Hepatocyte (in vitro differentiated cells): ENCODE results near the gene PRPH. TPM values are rescaled to one million over a fixed set of nuclear protein-coding genes. Genes with fewer than 3 reads are reported as not detected.
"Not testable (repeated sequence)": the region's sequence is repeated elsewhere in the genome, so short reads cannot be mapped to it uniquely, and the experiment has no call there.

Source experiments
- DNase-seq: peaks from one replicate; pipeline ENCODE4 v3.0.0-alpha.2; 2016; ENCODE audit warnings: low spot score
- H2AFZ ChIP-seq: fragments of 200-600 bp; sonication (generic); 2 replicates; pipeline ENCODE4 v1.6.0; 2016; ENCODE audit warnings: antibody characterized with exemption, mild to moderate bottlenecking
- H3K27ac ChIP-seq: fragments of 200-600 bp; sonication (generic); 2 replicates; pipeline ENCODE4 v1.5.1; 2016; ENCODE audit warnings: mild to moderate bottlenecking
- H3K27me3 ChIP-seq: fragments of 200-600 bp; sonication (generic); 2 replicates; pipeline ENCODE4 v1.6.1; 2016
- H3K36me3 ChIP-seq: fragments of 200-600 bp; sonication (generic); replicated peaks from 2 replicates; pipeline ENCODE4 v1.5.1; 2016; ENCODE audit warnings: low read depth; ENCODE audit not compliant: insufficient read depth
- H3K4me1 ChIP-seq: fragments of 200-600 bp; sonication (generic); 2 replicates; pipeline ENCODE4 v1.5.1; 2016; ENCODE audit warnings: mild to moderate bottlenecking, moderate library complexity; ENCODE audit not compliant: insufficient read depth
- H3K4me2 ChIP-seq: fragments of 200-600 bp; sonication (generic); 2 replicates; pipeline ENCODE4 v1.6.0; 2016
- H3K4me3 ChIP-seq: fragments of 200-600 bp; sonication (generic); 2 replicates; pipeline ENCODE4 v1.5.1; 2016; ENCODE audit warnings: mild to moderate bottlenecking
- H3K79me2 ChIP-seq: fragments of 200-600 bp; sonication (generic); 2 replicates; pipeline ENCODE4 v1.6.0; 2017; ENCODE audit warnings: mild to moderate bottlenecking
- H3K9me2 ChIP-seq: fragments of 200-600 bp; sonication (generic); replicated peaks from 2 replicates; pipeline ENCODE4 v1.6.0; 2017; ENCODE audit warnings: mild to moderate bottlenecking; ENCODE audit not compliant: insufficient read depth
- H3K9me3 ChIP-seq: fragments of 200-600 bp; sonication (generic); 2 replicates; pipeline ENCODE4 v1.5.1; 2016; ENCODE audit warnings: low read depth, mild to moderate bottlenecking
- H4K20me1 ChIP-seq: fragments of 200-600 bp; sonication (generic); 2 replicates; pipeline ENCODE4 v1.6.0; 2016; ENCODE audit warnings: mild to moderate bottlenecking; ENCODE audit not compliant: insufficient read depth, poor library complexity, severe bottlenecking
- CTCF ChIP-seq: fragments of 200-600 bp; sonication (generic); IDR thresholded peaks from 2 replicates; pipeline ENCODE4 v1.5.1; 2016; ENCODE audit warnings: antibody characterized with exemption, mild to moderate bottlenecking; ENCODE audit not compliant: poor library complexity
- EZH2 ChIP-seq: fragments of 200-600 bp; sonication (generic); IDR thresholded peaks from 2 replicates; pipeline ENCODE4 v1.6.1; 2016; ENCODE audit warnings: antibody characterized with exemption, mild to moderate bottlenecking, borderline replicate concordance
- EZH2phosphoT487 ChIP-seq: fragments of 200-600 bp; sonication (generic); IDR thresholded peaks from one replicate; pipeline ENCODE4 v1.6.1; 2018; ENCODE audit warnings: antibody characterized with exemption, mild to moderate bottlenecking, low read depth, moderate library complexity; ENCODE audit not compliant: unreplicated experiment, severe bottlenecking
- WGBS: methylation state at CpG from one replicate; pipeline ENCODE4 v1.1.6; 2016; ENCODE audit warnings: low lambda C conversion rate; ENCODE audit errors: missing lambda C conversion rate; 5-methylcytosine and 5-hydroxymethylcytosine counted together
- polyA plus RNA-seq: library from polyadenylated mRNA; unstranded; fragments of >200 nt; fragmentation: Nextera tagmentation; extraction: Ambion mirVana; gene quantifications from 2 replicates; pipeline ENCODE4 v1.2.1, GENCODE V29; 2016
- total RNA-seq: library from RNA; depleted of rRNA; stranded (reverse); fragments of >200 nt; gene quantifications from 2 replicates; pipeline ENCODE4 v1.2.3, GENCODE V29; 2014

The PRPH gene
- total and polyA plus RNA-seq, 2 experiments from 2014 or later: 0.70 to 1.7 TPM

DNA sequence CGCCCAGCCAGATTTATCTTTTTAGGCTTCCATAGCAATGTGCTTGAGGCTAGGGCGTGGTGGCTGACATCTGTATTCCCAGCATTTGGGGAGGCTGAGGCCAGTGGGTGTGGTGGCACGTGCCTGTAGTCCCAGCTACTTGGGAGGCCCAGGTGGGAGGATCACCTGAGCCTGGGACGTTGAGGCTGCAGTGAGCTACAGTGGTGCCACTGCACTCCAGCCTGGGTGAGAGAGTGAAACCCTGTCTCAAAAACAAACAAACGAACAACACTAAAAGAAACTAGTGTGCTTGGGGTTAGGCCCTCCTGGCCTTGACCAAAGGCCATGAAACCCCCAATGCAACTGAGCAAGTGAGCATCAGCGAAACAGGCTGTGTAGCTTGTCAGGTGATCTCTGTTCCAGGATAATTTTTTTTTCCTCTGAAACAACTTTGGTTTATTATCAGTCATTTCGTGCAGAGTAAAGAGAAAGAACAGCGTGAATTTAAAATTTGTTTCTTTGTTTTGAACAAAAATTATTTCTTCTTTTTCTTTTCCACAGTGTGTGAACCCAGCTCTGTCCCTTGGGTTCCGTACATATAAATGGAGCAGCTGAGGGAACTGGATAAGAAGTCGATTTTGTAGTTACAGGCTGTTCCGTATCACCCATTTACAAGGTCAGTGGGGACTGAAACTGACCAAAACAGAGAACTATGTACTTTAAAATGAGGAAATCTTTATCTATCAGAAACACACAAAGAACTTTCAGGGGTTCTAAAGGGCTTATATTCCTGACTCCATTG lies 38.9 kb upstream of the PRPH start:
- Histone ChIP-seq H3K27me3 (no peaks in the 10 kb centered on the region), H4K20me1 (no peaks in the 10 kb centered on the region), H3K4me3 (no peak overlapping the region), H3K27ac (no peak overlapping the region), H3K9me3 (no peaks in the 10 kb centered on the region), H3K9me2 (no peaks in the 10 kb centered on the region), H3K36me3 (no peaks in the 10 kb centered on the region), H2AFZ (no peak overlapping the region), H3K4me2 (no peak overlapping the region), H3K79me2 (no peaks in the 10 kb centered on the region), H3K4me1 (peaks cover 4% of the 10 kb centered on the region)
- WGBS: 91% methylated on average over 11 of the region's 11 CpGs
- TF ChIP-seq EZH2phosphoT487 (no peak), EZH2 (no peak), CTCF (no peak)
- no peak for DNase-seq

GRCh38 chr12:49257508-49258184 lies 37.3 kb upstream of the PRPH start:
- DNase-seq, H3K9me3 ChIP-seq, H3K4me3 ChIP-seq, H3K36me3 ChIP-seq, H4K20me1 ChIP-seq, H3K79me2 ChIP-seq, H3K9me2 ChIP-seq, H3K27ac ChIP-seq, H3K4me1 ChIP-seq, H3K27me3 ChIP-seq, H3K4me2 ChIP-seq, H2AFZ ChIP-seq: not testable (repeated sequence)
- WGBS: 92% methylated on average over 10 of the region's 10 CpGs

GRCh38 chr12:49259452-49259851 lies 35.5 kb upstream of the PRPH start:
- Histone ChIP-seq H3K27ac (no peak overlapping the region), H3K9me2 (no peaks in the 10 kb centered on the region), H3K4me1 (peaks cover 4% of the 10 kb centered on the region), H3K4me3 (no peak overlapping the region), H2AFZ (no peak overlapping the region), H4K20me1 (no peaks in the 10 kb centered on the region), H3K4me2 (no peak overlapping the region), H3K79me2 (peaks cover 12% of the 10 kb centered on the region), H3K36me3 (no peaks in the 10 kb centered on the region), H3K9me3 (no peaks in the 10 kb centered on the region), H3K27me3 (no peaks in the 10 kb centered on the region)
- TF ChIP-seq EZH2phosphoT487 (no peak), CTCF (no peak), EZH2 (no peak)
- 94% methylated on average over 4 of the region's 4 CpGs for WGBS
- no peak for DNase-seq

- 59% methylated on average over 3 of the region's 3 CpGs for WGBS
- H2AFZ ChIP-seq: no peak overlapping the region
- H3K4me2 ChIP-seq: no peak overlapping the region
Observed at GRCh38 chr12:49260166-49260565, 34.8 kb upstream of the PRPH start.

More at GRCh38 chr12:49260166-49260565, 34.8 kb upstream of the PRPH start:
- Histone ChIP-seq H3K4me1 (peaks cover 4% of the 10 kb centered on the region), H3K79me2 (peaks cover 12% of the 10 kb centered on the region), H3K27me3 (no peaks in the 10 kb centered on the region), H3K9me2 (no peaks in the 10 kb centered on the region), H3K9me3 (no peaks in the 10 kb centered on the region), H4K20me1 (no peaks in the 10 kb centered on the region), H3K36me3 (no peaks in the 10 kb centered on the region), H3K4me3 (no peak overlapping the region), H3K27ac (peak overlapping the region; percentile 12)
- TF ChIP-seq EZH2phosphoT487: no peak
- TF ChIP-seq EZH2: no peak
- TF ChIP-seq CTCF: no peak
- DNase-seq: no peak
